Measurements from ENCODE around the gene TCP11L2. TPM values are rescaled to one million over a fixed set of nuclear protein-coding genes. Genes with fewer than 3 reads are reported as not detected.
"Not testable (repeated sequence)": the region's sequence is repeated elsewhere in the genome, so short reads cannot be mapped to it uniquely, and the experiment has no call there.

Gene TCP11L2
- total and polyA plus RNA-seq, 2 of the 4 experiments (the other 2 are of a cell fraction): 7.3 to 32.8 TPM

DNA sequence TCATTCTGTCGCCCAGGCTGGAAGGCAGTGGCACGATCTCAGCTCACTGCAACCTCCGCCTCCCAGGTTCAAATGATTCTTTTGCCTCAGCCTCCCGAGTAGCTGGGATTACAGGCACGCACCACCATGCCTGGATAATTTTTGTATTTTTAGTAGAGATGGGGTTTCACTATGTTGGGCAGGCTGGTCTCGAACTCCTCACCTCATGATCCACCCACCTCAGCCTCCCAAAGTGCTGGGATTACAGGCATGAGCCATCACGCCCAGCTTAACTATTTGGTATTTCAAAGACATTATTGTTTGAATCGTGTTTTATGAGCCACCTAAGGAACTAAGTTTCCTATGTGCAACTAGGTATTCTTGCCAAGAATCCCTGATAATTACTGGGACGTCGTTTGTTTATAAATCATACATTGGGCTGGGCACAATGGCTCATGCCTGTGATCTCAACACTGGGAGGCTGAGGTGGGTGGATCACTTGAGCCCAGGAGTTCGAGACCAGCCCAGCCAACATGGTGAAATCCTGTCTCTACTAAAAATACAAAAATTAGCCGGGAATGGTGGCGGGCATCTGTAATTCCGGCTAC lies 15.9 kb upstream of the TCP11L2 start:
- H2AK9ac ChIP-seq (replicated peaks; ENCODE audit: low read depth, low read length, poor library complexity); CTCF ChIA-PET; DNase-seq; dilution Hi-C loops (cut with HindIII; ENCODE audit: low sequenced_read_pairs, unreplicated experiment); H3K9ac ChIP-seq (ENCODE audit: low read depth, low read length); ATAC-seq (ENCODE audit: low read depth); H4K20me1 ChIP-seq (ENCODE audit: insufficient read depth, low read length); H4K8ac ChIP-seq (ENCODE audit: low read depth in 2 of 2, low read length in 2 of 2); H3K14ac ChIP-seq (replicated peaks; ENCODE audit: low read depth, low read length); H3K27me3 ChIP-seq (ENCODE audit: control insufficient read depth, insufficient read depth, low read length); H3K56ac ChIP-seq (ENCODE audit: extremely low read depth, insufficient read depth, low read length); H2BK5ac ChIP-seq (ENCODE audit: low read depth, low read length, poor library complexity, severe bottlenecking); H3K4me2 ChIP-seq (ENCODE audit: low read depth, low read length); H3K23ac ChIP-seq (ENCODE audit: low read depth, low read length); H2BK20ac ChIP-seq (ENCODE audit: low read depth, low read length); H3K27ac ChIP-seq (ENCODE audit: insufficient read depth, low read length); POLR2A ChIA-PET (ENCODE audit: unreplicated experiment); H3K79me1 ChIP-seq (ENCODE audit: low read depth in 1 of 2, low read length in 2 of 2); H3K4ac ChIP-seq (ENCODE audit: low read depth, low read length); H2AK5ac ChIP-seq (ENCODE audit: low read depth, low read length); H4K5ac ChIP-seq (ENCODE audit: low read depth, low read length); H4K91ac ChIP-seq (ENCODE audit: insufficient read depth, low read depth, low read length); H3K9me3 ChIP-seq (ENCODE audit: control insufficient read depth, insufficient read depth, low read length); H3K4me3 ChIP-seq (ENCODE audit: insufficient read depth, low read depth, low read length); H3K18ac ChIP-seq (ENCODE audit: low read depth, low read length); H2BK15ac ChIP-seq (ENCODE audit: low read depth, low read length); H3K36me3 ChIP-seq (ENCODE audit: control insufficient read depth, insufficient read depth, low read length); BruUV-seq (replicated peaks); H2AFZ ChIP-seq (replicated peaks; ENCODE audit: low read length, poor library complexity); H2BK120ac ChIP-seq (ENCODE audit: low read depth, low read length); H3K4me1 ChIP-seq (ENCODE audit: control insufficient read depth, insufficient read depth, low read length): not testable (repeated sequence)
- intact Hi-C loops (cut with micrococcal nuclease): loop anchor here (5.0 kb wide), 1 partner anchor 39 kb away; the partner anchor contains the start of gene CKAP4
- WGBS, 2 experiments (ENCODE audit: extremely low coverage in 2 of 2, insufficient read length in 1 of 2): 95% methylated on average over 4 of the region's 14 CpGs; no CpG with 5 or more reads in 1 of the 2 experiments
- peaks cover 11% of the 10 kb centered on the region for H3K9me1 ChIP-seq (ENCODE audit: insufficient read depth, low read length)
- in situ Hi-C loops (cut with MboI; ENCODE audit: low sequenced_read_pairs): loop anchor here (5.0 kb wide), 1 partner anchor 34 kb away; no protein-coding TSS in a partner anchor

Measured in IMR-90 (cell line).